ENCODE measurements around the gene NLRC3. TPM values are rescaled to one million over a fixed set of nuclear protein-coding genes. Genes with fewer than 3 reads are reported as not detected.

Gene NLRC3
- total and polyA plus RNA-seq, 2 donors (not counting 1 experiment from before 2014, with no cell fraction given), result 28.8 to 35.7 TPM

- H3K9me3 Mint-ChIP-seq (ENCODE audit: insufficient read depth), result no peaks in the 10 kb centered on the region
- Histone ChIP-seq H2AFZ (ENCODE audit: insufficient read depth, low read depth, low read length, poor library complexity, severe bottlenecking) (no peak overlapping the region), H3K9me3 (ENCODE audit: control extremely low read depth in 1 of 3, control insufficient read depth in 2 of 3, insufficient read depth in 1 of 3, low read length in 2 of 3) (no peaks in the 10 kb centered on the region), H3K79me2 (ENCODE audit: control insufficient read depth, insufficient read depth, low read length) (no peaks in the 10 kb centered on the region), H3K27ac (ENCODE audit: low read length in 2 of 2) (peak overlapping the region in 1 of 2 donors; percentile 13), H3K36me3 (replicated peaks in 1 of 2; ENCODE audit: control extremely low read depth in 1 of 2, control insufficient read depth in 1 of 2, extremely low read depth in 1 of 2, insufficient read depth in 2 of 2, low read length in 1 of 2) (peaks cover 0 to 15% of the 10 kb centered on the region in 2 experiments), H3K27me3 (replicated peaks in 1 of 4; ENCODE audit: control extremely low read depth in 1 of 4, control insufficient read depth in 3 of 4, insufficient read depth in 4 of 4, low read length in 3 of 4) (no peaks in the 10 kb centered on the region), H3K4me3 (ENCODE audit: control extremely low read depth in 1 of 5, extremely low read depth in 1 of 5, insufficient read depth in 1 of 5, low read depth in 2 of 5, low read length in 4 of 5) (no peak overlapping the region), H4K20me1 (ENCODE audit: control insufficient read depth, insufficient read depth, low read length, poor library complexity, severe bottlenecking) (no peaks in the 10 kb centered on the region), H3K4me2 (replicated peaks; ENCODE audit: low read depth, low read length, poor library complexity, severe bottlenecking) (no peak overlapping the region), H3K4me1 (ENCODE audit: control insufficient read depth in 2 of 2, insufficient read depth in 2 of 2, low read length in 2 of 2) (peaks cover 0 to 13% of the 10 kb centered on the region in 2 donors), H3K9ac (ENCODE audit: low read length) (no peak overlapping the region)
- H3K4me1 Mint-ChIP-seq, result peaks cover 18% of the 10 kb centered on the region
- no peak for TF ChIP-seq EZH2 (IDR thresholded peaks at IDR 0.05; ENCODE audit: borderline replicate concordance, insufficient read depth, low read depth, low read length, poor library complexity, severe bottlenecking)
- no peak for TF ChIP-seq CTCF (IDR thresholded peaks at IDR 0.05)
- WGBS (ENCODE audit: insufficient coverage), result no CpG with 5 or more reads among the region's 4 CpGs
- H3K4me3 Mint-ChIP-seq, result no peak overlapping the region
- intact Hi-C loops (cut with micrococcal nuclease), result no loop called here
- no peak overlapping the region for H3K27ac Mint-ChIP-seq
- ATAC-seq (ENCODE audit: low read depth), result no peak
- POLR2A ChIA-PET, result no interaction called here
- DNase-seq, result no peak
- CTCF ChIA-PET, result interaction anchor here (1.0 kb wide), 1 partner anchor 10 kb away, joined by 3 read pairs; no protein-coding TSS in a partner anchor
- H3K27me3 Mint-ChIP-seq, result no peaks in the 10 kb centered on the region
Measured at GRCh38 chr16:3536851-3537250, 40.4 kb downstream of the NLRC3 start.

- H3K27ac Mint-ChIP-seq, result no peak overlapping the region
- no peak overlapping the region for H3K27ac ChIP-seq (ENCODE audit: low read length in 2 of 2)
- TF ChIP-seq EZH2 (IDR thresholded peaks at IDR 0.05; ENCODE audit: borderline replicate concordance, insufficient read depth, low read depth, low read length, poor library complexity, severe bottlenecking), result no peak
Measured at GRCh38 chr16:3536271-3536731, 40.9 kb downstream of the NLRC3 start.

More at GRCh38 chr16:3536271-3536731, 40.9 kb downstream of the NLRC3 start:
- Histone ChIP-seq H3K27me3 (replicated peaks in 1 of 4; ENCODE audit: control extremely low read depth in 1 of 4, control insufficient read depth in 3 of 4, insufficient read depth in 4 of 4, low read length in 3 of 4) (no peaks in the 10 kb centered on the region), H3K9ac (ENCODE audit: low read length) (no peak overlapping the region), H3K36me3 (replicated peaks in 1 of 2; ENCODE audit: control extremely low read depth in 1 of 2, control insufficient read depth in 1 of 2, extremely low read depth in 1 of 2, insufficient read depth in 2 of 2, low read length in 1 of 2) (peaks cover 0 to 10% of the 10 kb centered on the region in 2 experiments), H3K4me2 (replicated peaks; ENCODE audit: low read depth, low read length, poor library complexity, severe bottlenecking) (no peak overlapping the region), H2AFZ (ENCODE audit: insufficient read depth, low read depth, low read length, poor library complexity, severe bottlenecking) (no peak overlapping the region), H3K4me3 (ENCODE audit: control extremely low read depth in 1 of 5, extremely low read depth in 1 of 5, insufficient read depth in 1 of 5, low read depth in 2 of 5, low read length in 4 of 5) (no peak overlapping the region), H4K20me1 (ENCODE audit: control insufficient read depth, insufficient read depth, low read length, poor library complexity, severe bottlenecking) (no peaks in the 10 kb centered on the region), H3K4me1 (ENCODE audit: control insufficient read depth in 2 of 2, insufficient read depth in 2 of 2, low read length in 2 of 2) (peaks cover 0 to 13% of the 10 kb centered on the region in 2 donors), H3K9me3 (ENCODE audit: control extremely low read depth in 1 of 3, control insufficient read depth in 2 of 3, insufficient read depth in 1 of 3, low read length in 2 of 3) (no peaks in the 10 kb centered on the region), H3K79me2 (ENCODE audit: control insufficient read depth, insufficient read depth, low read length) (no peaks in the 10 kb centered on the region)
- peaks cover 18% of the 10 kb centered on the region for H3K4me1 Mint-ChIP-seq
- no peak for ATAC-seq (ENCODE audit: low read depth)
- DNase-seq, result no peak
- H3K27me3 Mint-ChIP-seq, result no peaks in the 10 kb centered on the region
- intact Hi-C loops (cut with micrococcal nuclease), result no loop called here
- H3K9me3 Mint-ChIP-seq (ENCODE audit: insufficient read depth), result no peaks in the 10 kb centered on the region
- ChIA-PET CTCF (interaction anchor here (1.0 kb wide), 1 partner anchor 9 kb away, joined by 3 read pairs; no protein-coding TSS in a partner anchor), POLR2A (no interaction called here)
- H3K4me3 Mint-ChIP-seq, result no peak overlapping the region
- WGBS (ENCODE audit: insufficient coverage), result 100% methylated on average over 1 of the region's 3 CpGs
